NCI-H1694 (cell line): ENCODE results near the gene FRY.

Experiments used
- DNase-seq: peaks from one replicate; lab custom pipeline; 2025; lab: John Stamatoyannopoulos, UW

FRY gene

DNA sequence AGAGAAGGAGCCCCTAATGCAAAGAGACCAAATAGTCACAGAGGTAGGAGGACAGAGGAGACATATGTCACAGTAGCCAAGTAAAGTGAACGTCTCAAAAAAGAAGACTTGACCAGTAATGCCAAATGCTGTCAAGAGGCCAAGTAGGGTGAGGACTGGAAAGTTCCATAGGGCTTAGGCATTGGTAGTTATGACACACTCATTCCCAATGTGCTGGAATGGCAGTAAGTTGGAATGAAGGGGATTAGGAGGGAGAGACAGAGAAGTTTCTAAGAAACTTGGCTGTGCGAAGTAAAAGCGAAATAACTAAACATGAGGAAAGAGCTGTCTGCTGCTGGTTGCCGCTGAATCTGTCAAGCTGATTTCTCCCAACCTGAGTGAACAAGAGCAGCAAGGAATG, 14.9 kb upstream of the FRY start:
- DNase-seq, result no peak

DNA sequence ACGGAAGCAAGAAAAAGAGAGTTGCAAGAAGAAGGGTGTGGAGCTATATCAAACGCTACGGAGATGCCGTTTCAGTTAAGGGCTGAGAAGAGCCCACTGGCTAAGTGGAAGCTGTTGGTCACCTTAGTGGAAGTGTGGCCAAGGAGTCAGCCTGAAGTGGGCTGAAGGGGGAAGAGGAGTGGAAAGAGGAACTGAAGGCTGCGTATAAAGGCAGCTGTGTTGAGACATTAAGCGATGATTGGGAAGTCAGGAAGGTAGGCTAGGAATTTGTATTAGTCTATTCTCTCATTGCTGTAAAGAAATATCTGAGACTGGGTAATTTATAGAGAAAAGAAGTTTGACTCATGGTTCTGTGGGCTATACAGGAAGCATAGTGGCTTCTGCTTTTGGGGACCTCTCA, 14.1 kb upstream of the FRY start:
- no peak for DNase-seq

DNA sequence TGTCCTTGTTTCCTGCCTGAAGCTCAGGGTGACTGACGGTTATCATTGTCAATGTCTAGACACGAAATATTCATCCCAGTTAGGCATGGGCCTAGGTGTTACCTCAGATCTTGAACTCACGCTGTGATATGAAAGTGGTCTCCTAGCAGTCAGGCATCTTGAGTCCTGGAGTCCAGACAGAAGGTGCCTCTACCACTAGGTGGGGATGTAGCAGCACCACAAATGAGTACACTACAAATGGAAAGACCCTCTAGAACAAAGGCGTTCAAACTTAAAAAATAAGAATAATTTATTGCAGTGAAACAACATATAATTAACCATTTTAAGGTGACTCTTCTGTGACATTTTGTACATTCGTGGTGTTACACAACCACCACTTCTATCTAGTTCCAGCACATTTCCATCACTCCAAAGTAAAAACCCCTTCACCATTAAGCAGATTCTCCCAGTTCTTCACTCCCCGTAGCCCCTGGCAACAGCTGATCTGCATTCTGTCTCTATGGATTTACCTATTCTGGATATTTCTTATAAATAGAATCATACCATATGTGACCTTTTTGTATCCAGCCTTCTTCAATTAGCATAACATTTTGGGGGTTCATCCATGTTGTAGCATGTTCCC, 11.9 kb upstream of the FRY start:
- no peak for DNase-seq

DNA sequence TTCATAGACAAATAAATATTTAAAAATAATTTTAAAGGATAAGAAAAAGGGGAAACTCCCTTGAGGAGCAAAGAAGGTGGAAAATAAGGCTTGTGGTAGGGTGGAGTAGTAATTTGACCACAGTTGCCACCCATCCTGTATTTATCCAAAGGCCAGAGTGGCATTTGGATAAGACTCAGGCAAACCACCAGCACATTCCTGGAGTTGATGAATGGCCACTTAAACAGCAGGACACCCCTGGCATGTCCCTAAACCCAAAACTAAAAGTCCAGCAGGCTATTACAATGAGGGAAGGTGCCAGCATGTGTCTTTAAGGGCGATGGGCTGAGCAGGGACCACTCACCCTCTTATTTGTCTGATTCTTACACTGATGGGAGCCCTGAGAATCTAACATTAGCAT, 9.8 kb upstream of the FRY start:
- DNase-seq, result no peak

DNA sequence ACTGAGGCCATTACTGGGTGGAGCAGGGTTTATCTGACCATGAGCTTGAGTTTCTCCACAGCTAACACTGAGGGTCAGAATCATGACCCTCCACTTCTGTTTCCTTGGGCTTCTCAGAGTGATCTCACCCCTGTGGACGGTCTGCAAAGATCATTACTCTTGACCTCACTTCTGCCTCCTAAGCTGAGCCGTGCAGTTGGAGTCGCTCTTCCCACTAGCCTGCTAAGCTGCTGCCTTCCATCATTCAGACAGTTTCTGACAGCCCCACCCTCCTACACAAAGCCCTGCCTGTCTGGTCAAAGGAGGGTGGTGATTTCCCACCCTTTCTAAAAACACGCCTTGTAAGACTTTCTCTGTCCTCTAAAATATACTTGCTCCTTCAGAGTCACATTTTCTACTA, 9.3 kb upstream of the FRY start:
- no peak for DNase-seq

DNA sequence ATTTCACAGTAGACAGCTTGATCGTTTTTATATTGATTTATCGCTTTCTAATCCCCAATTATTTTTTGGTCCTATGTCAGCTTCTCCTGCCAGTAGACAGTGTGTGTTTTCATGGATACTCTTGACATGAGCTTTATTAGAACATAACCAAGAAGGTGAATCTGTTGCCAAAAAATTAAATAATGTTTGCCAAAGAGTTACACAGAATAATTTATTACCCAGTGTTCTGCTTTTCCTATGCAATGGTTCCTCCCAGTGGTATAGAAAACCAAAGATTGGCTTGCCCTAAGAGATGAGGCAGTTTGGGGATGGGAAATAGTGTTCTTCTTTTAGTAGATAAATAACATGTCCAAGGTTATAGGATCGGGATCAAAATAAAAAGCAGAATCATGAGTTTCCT, 8.5 kb upstream of the FRY start:
- no peak for DNase-seq

DNA sequence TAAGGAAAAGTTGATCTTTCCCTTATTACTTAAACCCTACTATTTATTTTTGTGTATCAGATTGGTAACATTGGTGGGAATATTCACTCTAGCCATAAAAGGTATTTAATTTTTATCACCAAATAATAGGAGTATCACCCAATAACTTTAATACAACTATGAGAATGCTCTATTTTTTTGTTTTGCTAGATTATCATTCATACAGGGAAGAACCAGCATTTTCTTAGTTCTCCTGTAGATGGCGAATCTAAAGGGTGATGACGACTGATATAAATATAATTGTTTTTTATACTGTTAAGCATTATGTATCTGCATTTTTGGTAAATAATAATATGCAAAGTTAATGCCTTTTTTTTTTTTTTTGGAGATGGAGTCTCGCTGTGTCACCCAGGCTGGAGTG, 7.9 kb upstream of the FRY start:
- no peak for DNase-seq

DNA sequence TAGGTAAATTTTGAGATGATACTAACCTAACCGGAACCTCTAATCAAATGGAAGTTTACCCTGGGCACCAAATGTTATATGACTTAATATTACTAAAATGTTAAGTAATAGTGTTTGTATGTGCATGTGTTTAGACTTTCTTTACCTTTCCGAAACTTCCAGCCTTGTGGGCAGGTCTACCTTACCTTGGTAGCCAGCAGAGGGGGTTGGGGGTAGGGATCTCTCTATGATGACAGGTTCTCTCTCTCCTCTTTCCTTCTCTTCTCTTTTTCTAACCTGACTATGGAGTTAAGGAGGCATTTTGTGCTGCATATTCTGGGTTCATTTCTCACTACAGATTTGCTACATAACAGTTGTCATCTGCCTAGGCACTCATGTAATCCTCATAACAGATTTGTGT, 6.8 kb upstream of the FRY start:
- no peak for DNase-seq

DNA sequence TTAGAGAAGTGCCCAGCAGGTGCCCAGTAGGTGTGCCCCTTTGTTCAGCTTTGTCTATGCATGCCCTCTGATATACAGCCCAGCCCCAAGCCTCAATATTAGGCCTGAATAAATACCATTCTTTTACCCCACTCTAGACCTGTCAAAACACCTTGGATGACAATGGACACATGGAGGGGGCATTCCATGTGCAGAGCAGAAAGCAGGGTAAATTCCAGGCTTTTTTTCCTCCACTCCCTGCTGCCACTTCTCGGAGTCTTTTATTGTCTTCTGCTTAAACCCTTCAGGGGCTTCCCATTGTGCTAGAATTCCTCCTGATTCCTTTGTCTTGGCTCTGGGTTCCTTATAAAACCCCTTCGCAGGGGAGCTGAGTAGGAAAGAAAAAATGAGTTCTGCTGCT, 5.8 kb upstream of the FRY start:
- DNase-seq, result no peak

DNA sequence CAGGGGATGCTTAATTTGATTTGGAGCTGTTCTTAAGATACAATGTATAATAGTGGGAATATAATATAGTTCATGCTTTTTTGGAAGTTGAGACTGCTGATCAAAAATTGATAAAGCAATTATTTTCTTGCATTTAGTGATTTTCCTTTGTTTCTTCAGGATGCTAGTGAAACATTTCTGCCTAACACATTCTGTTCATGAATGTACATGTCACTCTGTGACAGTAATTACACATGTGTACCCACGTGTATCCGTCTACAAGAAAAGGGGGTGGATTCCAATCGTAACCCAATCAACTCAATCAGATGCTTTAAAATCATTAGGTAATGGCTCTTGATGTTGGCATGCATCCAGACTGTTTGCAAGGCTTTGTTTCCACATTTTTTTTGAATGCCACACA, 5.0 kb upstream of the FRY start:
- DNase-seq, result no peak

DNA sequence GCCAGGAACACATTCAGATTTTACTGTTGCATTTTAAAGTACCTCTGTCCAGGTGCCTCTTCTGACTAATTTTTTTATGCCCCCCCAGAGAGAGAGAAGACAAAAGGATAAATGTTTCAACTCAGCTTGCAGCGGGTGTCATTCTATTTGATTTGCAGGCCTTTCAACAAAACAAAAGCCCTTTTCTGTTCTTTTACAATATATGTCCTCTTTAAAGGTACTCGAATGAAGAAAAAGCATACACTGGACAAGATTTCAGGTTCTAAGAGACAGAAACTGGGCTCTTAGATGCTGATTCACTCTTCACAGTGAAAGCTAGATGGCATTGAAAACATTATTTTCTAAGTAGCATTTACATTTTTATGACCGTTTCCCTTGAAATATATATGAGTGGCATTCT, 2.9 kb upstream of the FRY start:
- DNase-seq, result no peak

DNA sequence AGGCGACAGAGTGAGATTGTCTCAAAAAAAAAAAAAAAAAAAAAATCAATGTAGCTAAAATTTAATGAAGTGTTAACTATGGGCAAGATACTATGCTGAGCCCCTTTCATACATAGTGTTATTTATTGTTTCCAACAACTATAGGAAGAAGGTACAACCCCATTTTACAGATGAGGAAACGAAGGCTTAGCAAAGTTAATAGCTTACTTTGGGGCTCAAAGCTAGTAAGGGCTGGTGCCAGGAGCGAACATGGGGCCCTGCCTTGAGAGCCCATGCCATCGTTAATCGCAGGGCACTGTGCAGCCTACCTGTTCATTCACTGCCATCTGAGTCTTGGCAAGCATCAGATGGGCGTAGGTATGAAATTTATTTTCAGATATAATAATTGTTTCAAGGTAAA, 1.9 kb upstream of the FRY start:
- DNase-seq, result no peak

DNA sequence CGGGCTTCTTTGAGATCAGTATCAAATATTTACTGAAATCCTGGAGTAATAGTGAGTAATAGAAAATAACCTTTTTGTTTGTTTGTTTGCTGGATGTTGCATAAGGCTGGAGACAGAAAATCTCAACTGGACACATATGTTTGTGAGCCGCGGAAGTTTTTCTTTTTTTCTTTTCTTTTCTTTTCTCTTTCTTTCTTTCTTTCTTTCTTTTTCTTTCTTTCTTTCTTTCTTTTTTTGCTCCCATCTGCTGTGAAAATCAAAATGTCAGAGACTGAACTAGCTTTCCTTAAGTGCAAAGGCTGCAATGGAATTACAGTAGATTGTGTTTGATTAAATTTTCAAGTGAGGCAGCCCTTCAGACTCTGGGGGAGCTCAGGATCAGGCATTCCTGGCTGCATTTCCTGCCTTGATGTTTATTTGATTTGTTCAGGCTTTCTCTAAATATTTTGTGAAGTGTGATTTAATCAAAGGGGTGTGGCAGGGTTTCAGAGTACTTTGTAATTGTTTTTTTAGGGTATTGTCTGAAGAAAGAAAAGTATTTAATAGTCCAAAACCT, 319 bp downstream of the FRY start:
- no peak for DNase-seq

DNA sequence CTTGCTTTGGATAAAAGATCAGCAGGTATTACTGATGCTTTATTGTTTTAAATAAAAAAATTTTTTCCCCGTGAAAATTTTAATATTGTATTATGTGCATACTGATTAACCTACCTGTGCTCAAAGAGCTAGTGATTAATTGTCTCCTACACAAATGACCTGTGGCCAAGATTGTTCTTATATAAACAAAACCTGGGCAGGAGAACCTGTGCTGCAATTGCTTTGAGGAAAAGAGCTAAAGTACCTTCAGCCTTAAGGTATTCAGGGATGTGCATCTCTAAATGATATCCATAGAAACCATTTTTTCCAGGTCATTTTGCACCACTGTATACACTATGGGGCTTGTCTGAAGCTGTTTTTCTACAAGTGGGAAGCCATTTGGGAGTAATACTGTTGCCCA, 1.2 kb downstream of the FRY start:
- DNase-seq, result no peak

DNA sequence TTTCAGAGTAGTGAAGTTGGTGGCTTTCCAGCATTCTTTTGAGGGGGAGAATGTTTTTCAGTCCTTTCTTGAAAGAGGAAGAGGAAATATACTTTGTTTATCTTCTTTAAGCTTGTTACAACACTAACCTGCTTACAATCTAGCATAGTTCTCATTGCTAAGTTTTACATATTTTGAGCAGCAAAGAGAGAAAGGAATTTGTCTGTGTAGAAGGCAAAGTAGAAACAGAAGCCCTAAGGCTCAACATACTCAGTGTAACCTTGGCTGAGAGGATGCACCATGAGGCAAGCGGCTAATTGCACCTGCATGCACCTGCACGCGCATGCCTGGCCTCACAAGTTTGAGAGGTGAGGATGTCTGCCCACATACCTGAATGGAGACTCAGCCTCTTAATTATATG, 2.2 kb downstream of the FRY start:
- DNase-seq, result no peak

DNA sequence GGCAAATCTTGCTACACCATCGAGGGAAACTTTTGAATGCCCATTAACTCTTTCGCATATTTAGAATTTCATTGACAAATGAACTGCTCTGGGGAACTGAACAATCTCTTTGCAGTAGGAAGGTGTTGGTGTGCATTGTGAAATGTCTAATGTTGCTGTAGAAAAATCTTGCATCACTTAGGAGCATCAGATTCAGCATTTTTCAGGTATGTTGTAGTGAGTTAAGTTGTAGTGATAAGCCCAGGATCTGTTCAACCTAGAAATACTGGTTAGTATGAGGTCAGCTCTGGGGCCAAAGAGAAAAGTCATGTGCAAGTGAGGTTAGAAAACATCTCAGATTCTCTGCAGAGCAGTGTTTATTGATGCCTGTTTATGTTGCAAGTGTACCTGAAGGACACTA, 4.1 kb downstream of the FRY start:
- no peak for DNase-seq

DNA sequence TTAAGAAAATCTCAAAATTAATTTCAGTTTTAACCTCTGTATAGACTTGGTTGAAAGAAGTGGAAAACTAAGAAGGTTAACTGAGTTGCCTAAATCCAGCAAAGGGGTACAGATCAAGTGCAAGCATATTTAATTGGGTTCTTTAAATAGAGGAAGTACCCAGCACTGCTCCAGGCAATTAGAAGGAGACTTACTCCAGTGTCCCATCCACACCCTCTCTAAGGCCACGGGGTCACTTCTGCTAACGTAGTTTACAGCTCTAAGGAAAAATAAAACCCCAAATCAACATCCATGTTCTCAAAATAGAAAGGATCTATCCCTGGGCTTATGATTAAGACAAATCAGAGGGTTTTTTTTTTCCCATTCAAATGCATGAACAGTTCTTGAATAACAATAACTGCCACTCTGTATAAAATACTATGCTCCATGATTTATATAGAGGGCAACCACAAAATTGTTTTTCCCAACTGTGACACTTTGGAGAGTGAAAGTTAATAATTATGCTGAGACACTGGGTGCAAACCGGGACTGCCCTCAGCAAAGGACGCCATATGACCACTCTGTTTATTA, 4.6 kb downstream of the FRY start:
- DNase-seq, result no peak

DNA sequence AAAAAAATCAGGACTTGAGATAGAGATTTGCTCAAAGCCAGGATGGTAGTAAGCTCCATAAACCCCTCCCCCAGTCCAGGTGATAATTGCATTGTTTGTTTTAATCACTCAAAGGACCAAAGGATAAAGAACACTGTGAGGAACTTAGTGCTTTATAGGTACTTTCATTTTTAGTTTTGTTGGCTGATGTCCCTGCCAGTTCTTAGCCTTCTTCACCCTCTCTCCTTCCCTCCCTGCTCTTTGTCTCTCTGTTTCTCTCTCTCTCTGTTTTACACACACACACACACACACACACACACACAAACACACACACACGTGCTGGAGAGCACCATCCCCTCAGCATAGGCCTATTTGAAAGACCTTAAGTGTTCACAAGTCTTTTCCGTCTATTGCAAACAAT, 5.2 kb downstream of the FRY start:
- DNase-seq, result no peak

DNA sequence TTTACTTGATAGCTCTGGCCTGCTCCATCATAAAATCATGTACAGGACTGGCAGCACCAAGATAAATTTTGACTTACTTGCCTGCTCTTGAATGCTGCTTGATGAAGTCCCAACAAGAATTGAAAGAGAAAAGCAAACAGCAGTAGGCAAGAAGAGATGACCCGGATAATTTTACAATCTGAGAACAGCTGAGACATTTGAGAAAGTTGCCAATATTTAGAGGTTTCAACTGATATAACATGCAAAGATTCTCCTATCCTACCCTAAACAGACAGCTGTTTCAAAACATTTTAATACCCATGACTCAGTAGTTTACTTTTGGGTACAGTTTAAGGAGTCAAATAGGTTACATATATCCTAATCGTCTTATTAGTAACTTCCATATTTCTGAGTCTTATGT, 5.9 kb downstream of the FRY start:
- DNase-seq, result no peak

DNA sequence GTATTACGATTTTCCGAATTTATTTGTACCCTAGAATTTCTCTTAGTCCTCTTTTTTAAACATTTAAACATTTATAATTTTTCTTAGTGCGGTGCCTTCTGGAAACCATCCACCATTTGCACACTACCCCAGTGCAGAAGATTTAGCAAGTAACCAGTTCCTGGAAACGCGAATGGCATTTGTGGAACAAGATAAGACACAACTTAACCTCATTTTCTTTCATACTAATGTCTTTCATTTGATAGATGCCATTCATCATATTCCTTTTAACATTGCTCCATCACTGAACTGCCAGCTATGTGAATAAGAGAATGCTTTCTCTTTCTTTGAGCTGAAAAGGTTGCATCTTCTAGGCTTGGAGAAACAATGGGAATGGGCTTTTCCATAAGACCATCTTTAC, 6.8 kb downstream of the FRY start:
- DNase-seq, result no peak

DNA sequence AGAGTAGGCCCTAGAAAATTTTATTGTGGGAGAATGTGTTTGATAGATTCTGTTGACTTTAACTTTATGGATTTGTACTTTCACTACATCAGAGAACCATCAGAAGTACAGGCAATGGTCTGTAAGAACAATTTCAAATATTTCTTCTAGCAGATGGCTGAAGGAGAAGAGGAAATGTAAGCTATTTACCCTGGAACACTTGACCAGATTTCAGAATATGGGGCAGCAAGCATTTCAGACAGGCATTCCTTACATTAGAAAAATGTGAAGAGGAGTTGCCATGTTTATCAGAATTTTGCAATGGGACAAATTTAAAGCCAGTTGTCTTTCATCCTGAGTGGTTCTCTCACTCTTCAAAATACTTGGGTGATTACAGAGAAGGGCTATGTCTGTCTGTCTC, 7.5 kb downstream of the FRY start:
- DNase-seq, result no peak

DNA sequence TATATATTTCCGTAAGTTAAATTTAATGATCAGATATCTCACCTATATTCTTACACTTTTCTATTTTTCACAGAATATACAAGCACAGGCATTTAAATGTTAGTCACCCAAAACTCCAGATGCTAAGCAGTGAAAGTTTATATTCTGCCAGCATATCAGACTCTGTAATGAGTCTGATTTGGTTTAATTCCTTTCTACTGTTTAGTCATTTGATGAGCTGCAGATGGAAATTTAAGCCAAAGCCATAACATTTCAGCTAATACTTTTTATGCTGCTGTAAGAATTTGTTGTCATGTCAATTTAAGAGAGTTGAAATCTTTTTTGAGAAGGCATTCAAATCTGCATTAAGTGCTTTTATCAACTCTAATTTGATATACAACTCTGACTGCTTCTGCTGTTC, 8.0 kb downstream of the FRY start:
- DNase-seq, result no peak

DNA sequence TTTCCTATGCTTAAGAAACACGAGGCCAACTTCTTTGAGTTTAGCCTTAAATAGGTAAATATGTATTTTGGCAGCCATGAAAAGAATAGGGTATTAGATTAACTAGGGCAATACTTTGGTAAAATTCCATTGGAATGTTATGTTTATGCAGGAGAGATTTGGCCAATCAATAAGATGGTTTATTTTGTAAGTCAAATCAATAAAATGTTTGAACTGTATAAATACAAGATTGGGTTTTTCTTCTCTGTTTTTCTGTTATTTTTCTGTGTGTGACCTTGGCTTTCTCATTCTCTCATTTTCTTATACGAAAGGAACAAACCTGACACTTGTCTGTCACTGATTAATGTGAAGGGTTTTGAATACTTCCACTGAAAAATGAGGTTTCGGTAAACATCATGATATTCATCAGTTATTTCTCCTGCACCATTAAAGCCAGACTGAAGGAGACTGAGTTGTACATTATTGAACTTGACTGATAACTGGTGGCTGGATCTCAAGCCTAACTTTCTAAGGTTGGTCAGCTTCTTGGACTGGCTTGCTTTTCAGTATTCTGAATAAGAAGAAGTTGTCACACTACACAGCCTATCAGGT, 8.6 kb downstream of the FRY start:
- no peak for DNase-seq

DNA sequence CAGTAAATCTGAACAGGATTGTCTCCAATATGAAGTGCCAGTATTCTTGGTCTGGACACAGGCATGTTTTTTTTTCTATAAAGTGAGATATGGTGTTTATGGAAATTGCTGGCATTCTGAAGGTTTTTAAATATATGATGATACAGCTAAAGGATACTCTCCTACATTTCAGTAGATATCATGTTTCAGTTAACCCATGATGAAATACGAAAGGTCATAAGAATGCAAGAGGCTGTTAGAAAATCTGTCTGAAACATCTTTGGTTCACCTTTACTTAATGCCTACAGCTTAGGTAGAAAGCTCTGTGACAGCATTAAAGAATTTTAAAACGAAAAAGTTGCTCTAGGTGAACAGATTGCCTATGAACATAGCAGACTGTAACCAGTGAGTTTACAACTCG, 9.1 kb downstream of the FRY start:
- DNase-seq, result no peak
